ENCODE results near the gene DUOXA1.

The DUOXA1 gene

DNA sequence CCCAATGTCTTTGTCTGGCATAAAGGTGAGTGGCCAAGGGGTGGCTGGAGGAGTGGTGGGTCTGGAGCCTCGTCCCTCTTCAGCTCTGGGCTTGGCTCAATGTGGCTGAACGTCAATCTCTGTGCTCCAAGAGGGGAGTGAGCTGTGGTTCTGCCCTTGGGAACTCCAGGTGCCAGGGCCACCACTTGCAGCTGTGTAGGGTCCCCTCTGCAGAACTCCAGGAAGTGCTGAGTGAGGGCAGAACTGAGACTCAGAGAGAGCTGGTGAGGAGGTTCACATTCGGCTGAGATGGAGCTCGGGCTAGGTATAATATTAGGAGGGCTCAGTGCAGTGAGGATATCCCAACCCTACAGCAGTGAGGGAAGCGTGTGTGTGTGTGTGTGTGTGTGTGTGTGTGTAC, 11.7 kb upstream of the DUOXA1 start:
- H3K4ac ChIP-seq (ENCODE audit: low read depth in 1 of 2, low read length in 2 of 2): no peak overlapping the region
- no peaks in the 10 kb centered on the region for H3K79me1 ChIP-seq (replicated peaks; ENCODE audit: low read length, poor library complexity, severe bottlenecking)
- no peak overlapping the region for H2AFZ ChIP-seq (ENCODE audit: low read depth, low read length)
- H3K27me3 ChIP-seq (ENCODE audit: control insufficient read depth in 1 of 2, insufficient read depth in 1 of 2, low read length in 2 of 2): peaks cover 23 to 44% of the 10 kb centered on the region in 2 experiments
- H3K36me3 ChIP-seq (ENCODE audit: control insufficient read depth in 1 of 2, insufficient read depth in 2 of 2, low read depth in 1 of 2, low read length in 2 of 2): no peaks in the 10 kb centered on the region
- no peak overlapping the region for H3K23ac ChIP-seq (ENCODE audit: low read length in 2 of 2)
- no peak overlapping the region for H4K8ac ChIP-seq (ENCODE audit: low read length)
- no peak overlapping the region for H3K9ac ChIP-seq (ENCODE audit: low read length)
- no peak overlapping the region for H2BK120ac ChIP-seq (ENCODE audit: low read depth, low read length)
- WGBS: 79% methylated on average over 4 of the region's 5 CpGs
- no peak overlapping the region for H2BK15ac ChIP-seq (ENCODE audit: low read depth, poor library complexity, severe bottlenecking)
- H3K27ac ChIP-seq (ENCODE audit: low read length, poor library complexity, severe bottlenecking): no peak overlapping the region
- DNase-seq: no peak
- H2BK5ac ChIP-seq (ENCODE audit: low read depth, low read length, poor library complexity, severe bottlenecking): no peak overlapping the region
- H3K4me2 ChIP-seq (ENCODE audit: low read length, poor library complexity, severe bottlenecking): no peak overlapping the region
- no peaks in the 10 kb centered on the region for H3K9me3 ChIP-seq (ENCODE audit: control insufficient read depth, low read length)
- H2BK12ac ChIP-seq (ENCODE audit: low read length in 2 of 2): no peak overlapping the region
- H2AK5ac ChIP-seq (ENCODE audit: low read length, severe bottlenecking): no peak overlapping the region
- H3K18ac ChIP-seq (ENCODE audit: low read depth in 1 of 2, low read length in 2 of 2): no peak overlapping the region
- H3K4me1 ChIP-seq (ENCODE audit: control insufficient read depth, insufficient read depth, low read depth, low read length): no peaks in the 10 kb centered on the region
- no peak overlapping the region for H3K4me3 ChIP-seq (ENCODE audit: insufficient read depth in 1 of 2, low read depth in 1 of 2, low read length in 2 of 2)
- H3K14ac ChIP-seq (ENCODE audit: low read length in 2 of 2): peak overlapping the region in 1 of 2 experiments; percentile 71
- H4K91ac ChIP-seq (ENCODE audit: low read length): no peak overlapping the region

DNA sequence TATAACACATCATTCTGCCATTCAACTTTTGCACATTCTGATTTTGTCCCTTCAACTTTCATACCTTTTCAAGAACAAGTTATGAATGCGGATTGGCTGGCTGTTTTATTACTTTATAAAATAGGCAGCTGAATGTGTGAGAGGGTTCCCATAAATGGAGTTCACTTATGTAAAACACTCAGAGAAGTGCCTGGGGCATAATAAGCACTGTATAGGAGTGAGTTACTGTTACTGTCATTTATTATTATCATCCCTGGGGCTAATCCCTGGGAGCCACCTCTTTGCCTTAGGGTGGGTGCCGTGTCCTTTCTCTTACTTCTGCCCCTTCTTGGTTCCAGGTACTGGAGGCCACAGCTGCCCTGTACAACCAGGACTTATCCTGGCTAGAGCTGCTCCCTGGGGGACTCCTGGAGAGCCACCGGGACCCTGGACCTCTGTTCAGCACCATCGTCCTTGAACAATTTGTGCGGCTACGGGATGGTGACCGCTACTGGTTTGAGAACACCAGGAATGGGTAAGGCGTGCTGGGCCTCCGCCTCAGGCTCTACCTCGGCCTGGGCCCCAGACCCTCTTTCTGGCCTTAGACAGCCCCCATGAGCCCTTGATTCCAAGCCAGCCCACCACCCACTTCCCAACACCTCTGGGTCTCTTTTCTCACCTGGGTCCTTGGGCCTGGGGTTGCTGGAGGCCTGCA, 11.0 kb upstream of the DUOXA1 start:
- Histone ChIP-seq H3K4ac (ENCODE audit: low read depth in 1 of 2, low read length in 2 of 2) (no peak overlapping the region), H3K4me1 (ENCODE audit: control insufficient read depth, insufficient read depth, low read depth, low read length) (no peaks in the 10 kb centered on the region), H3K36me3 (ENCODE audit: control insufficient read depth in 1 of 2, insufficient read depth in 2 of 2, low read depth in 1 of 2, low read length in 2 of 2) (no peaks in the 10 kb centered on the region), H3K14ac (ENCODE audit: low read length in 2 of 2) (no peak overlapping the region), H3K18ac (ENCODE audit: low read depth in 1 of 2, low read length in 2 of 2) (no peak overlapping the region), H4K8ac (ENCODE audit: low read length) (no peak overlapping the region), H2AK5ac (ENCODE audit: low read length, severe bottlenecking) (no peak overlapping the region), H2BK15ac (ENCODE audit: low read depth, poor library complexity, severe bottlenecking) (no peak overlapping the region), H2BK120ac (ENCODE audit: low read depth, low read length) (no peak overlapping the region), H3K27me3 (ENCODE audit: control insufficient read depth in 1 of 2, insufficient read depth in 1 of 2, low read length in 2 of 2) (peaks cover 29 to 44% of the 10 kb centered on the region in 2 experiments), H4K91ac (ENCODE audit: low read length) (no peak overlapping the region), H3K23ac (ENCODE audit: low read length in 2 of 2) (no peak overlapping the region), H3K9ac (ENCODE audit: low read length) (no peak overlapping the region), H3K79me1 (replicated peaks; ENCODE audit: low read length, poor library complexity, severe bottlenecking) (no peaks in the 10 kb centered on the region), H3K27ac (ENCODE audit: low read length, poor library complexity, severe bottlenecking) (no peak overlapping the region), H2AFZ (ENCODE audit: low read depth, low read length) (no peak overlapping the region), H3K4me2 (ENCODE audit: low read length, poor library complexity, severe bottlenecking) (no peak overlapping the region), H3K9me3 (ENCODE audit: control insufficient read depth, low read length) (no peaks in the 10 kb centered on the region), H2BK5ac (ENCODE audit: low read depth, low read length, poor library complexity, severe bottlenecking) (no peak overlapping the region), H2BK12ac (ENCODE audit: low read length in 2 of 2) (no peak overlapping the region), H3K4me3 (ENCODE audit: insufficient read depth in 1 of 2, low read depth in 1 of 2, low read length in 2 of 2) (no peak overlapping the region)
- WGBS: 89% methylated on average over 10 of the region's 10 CpGs
- DNase-seq: no peak

DNA sequence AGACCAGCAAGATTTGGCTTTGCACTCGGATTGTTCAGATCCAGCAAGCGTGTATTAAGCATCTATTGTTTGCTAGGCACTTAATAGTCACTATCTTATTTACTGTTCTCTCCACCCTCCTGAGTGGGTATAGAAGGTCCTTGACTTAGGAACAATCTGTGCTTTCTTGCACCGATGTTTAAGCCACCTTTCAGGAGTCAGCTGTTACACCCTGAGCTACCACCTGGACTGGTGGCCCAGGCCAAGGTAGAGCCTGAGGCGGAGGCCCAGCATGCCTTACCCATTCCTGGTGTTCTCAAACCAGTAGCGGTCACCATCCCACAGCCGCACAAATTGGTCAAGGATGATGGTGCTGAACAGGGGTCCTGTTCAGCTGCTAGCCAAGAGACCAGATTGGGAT, 10.1 kb upstream of the DUOXA1 start:
- 92% methylated on average over 6 of the region's 6 CpGs for WGBS
- H3K4me1 ChIP-seq (ENCODE audit: control insufficient read depth, insufficient read depth, low read depth, low read length): no peaks in the 10 kb centered on the region
- H3K36me3 ChIP-seq (ENCODE audit: control insufficient read depth in 1 of 2, insufficient read depth in 2 of 2, low read depth in 1 of 2, low read length in 2 of 2): no peaks in the 10 kb centered on the region
- H3K9ac ChIP-seq (ENCODE audit: low read length): no peak overlapping the region
- no peaks in the 10 kb centered on the region for H3K79me1 ChIP-seq (replicated peaks; ENCODE audit: low read length, poor library complexity, severe bottlenecking)
- no peak overlapping the region for H3K14ac ChIP-seq (ENCODE audit: low read length in 2 of 2)
- no peak for DNase-seq
- H4K8ac ChIP-seq (ENCODE audit: low read length): no peak overlapping the region
- no peak overlapping the region for H3K23ac ChIP-seq (ENCODE audit: low read length in 2 of 2)
- H3K9me3 ChIP-seq (ENCODE audit: control insufficient read depth, low read length): no peaks in the 10 kb centered on the region
- H2BK5ac ChIP-seq (ENCODE audit: low read depth, low read length, poor library complexity, severe bottlenecking): no peak overlapping the region
- no peak overlapping the region for H3K4me3 ChIP-seq (ENCODE audit: insufficient read depth in 1 of 2, low read depth in 1 of 2, low read length in 2 of 2)
- no peak overlapping the region for H3K4ac ChIP-seq (ENCODE audit: low read depth in 1 of 2, low read length in 2 of 2)
- H2BK120ac ChIP-seq (ENCODE audit: low read depth, low read length): no peak overlapping the region
- H3K27me3 ChIP-seq (ENCODE audit: control insufficient read depth in 1 of 2, insufficient read depth in 1 of 2, low read length in 2 of 2): peaks cover 34 to 43% of the 10 kb centered on the region in 2 experiments
- no peak overlapping the region for H3K27ac ChIP-seq (ENCODE audit: low read length, poor library complexity, severe bottlenecking)
- H2AFZ ChIP-seq (ENCODE audit: low read depth, low read length): no peak overlapping the region
- no peak overlapping the region for H2BK15ac ChIP-seq (ENCODE audit: low read depth, poor library complexity, severe bottlenecking)
- H4K91ac ChIP-seq (ENCODE audit: low read length): no peak overlapping the region
- no peak overlapping the region for H2BK12ac ChIP-seq (ENCODE audit: low read length in 2 of 2)
- H3K4me2 ChIP-seq (ENCODE audit: low read length, poor library complexity, severe bottlenecking): no peak overlapping the region
- no peak overlapping the region for H2AK5ac ChIP-seq (ENCODE audit: low read length, severe bottlenecking)
- no peak overlapping the region for H3K18ac ChIP-seq (ENCODE audit: low read depth in 1 of 2, low read length in 2 of 2)

DNA sequence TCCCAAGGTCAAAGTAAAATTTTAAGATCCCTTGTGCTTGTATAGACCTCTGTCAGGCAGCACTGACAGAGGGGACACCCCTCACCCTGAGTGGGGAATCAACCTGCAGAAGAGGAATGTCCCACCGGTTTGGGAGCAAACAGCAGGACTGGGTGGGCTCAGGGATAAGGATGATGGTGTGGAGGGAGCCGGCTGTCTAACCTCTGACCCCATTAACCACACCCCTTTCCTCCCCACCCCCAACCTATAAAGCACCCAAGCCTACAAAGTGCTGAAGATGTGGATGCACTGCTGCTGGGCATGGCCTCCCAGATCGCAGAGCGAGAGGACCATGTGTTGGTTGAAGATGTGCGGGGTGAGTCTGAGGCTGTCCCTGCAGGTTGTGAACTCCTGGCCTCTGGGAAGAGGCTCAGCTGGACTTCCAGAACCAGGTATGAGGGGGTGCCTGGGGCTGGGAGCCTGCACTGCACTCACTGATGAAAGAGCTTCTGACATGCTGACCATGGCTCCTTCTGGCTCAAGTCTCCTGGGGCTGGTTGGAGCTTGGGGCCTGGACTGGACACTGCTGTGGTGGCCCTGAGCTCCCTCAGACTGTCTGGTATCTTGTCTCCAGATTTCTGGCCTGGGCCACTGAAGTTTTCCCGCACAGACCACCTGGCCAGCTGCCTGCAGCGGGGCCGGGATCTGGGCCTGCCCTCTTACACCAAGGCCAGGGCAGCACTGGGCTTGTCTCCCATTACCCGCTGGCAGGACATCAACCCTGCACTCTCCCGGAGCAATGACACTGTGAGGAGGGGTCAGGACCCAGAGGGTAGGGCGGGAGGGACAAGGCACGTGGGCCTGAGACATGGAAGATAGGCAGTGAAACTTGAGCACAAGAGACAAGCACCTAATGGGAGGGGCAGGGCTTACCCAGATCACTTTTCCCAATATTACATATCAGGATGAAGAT, 9.4 kb upstream of the DUOXA1 start:
- H3K4me1 ChIP-seq (ENCODE audit: control insufficient read depth, insufficient read depth, low read depth, low read length): no peaks in the 10 kb centered on the region
- peaks cover 38 to 46% of the 10 kb centered on the region in 2 experiments for H3K27me3 ChIP-seq (ENCODE audit: control insufficient read depth in 1 of 2, insufficient read depth in 1 of 2, low read length in 2 of 2)
- no peak overlapping the region for H2BK15ac ChIP-seq (ENCODE audit: low read depth, poor library complexity, severe bottlenecking)
- H4K8ac ChIP-seq (ENCODE audit: low read length): no peak overlapping the region
- H3K14ac ChIP-seq (ENCODE audit: low read length in 2 of 2): no peak overlapping the region
- no peak overlapping the region for H3K4me3 ChIP-seq (ENCODE audit: insufficient read depth in 1 of 2, low read depth in 1 of 2, low read length in 2 of 2)
- H2BK120ac ChIP-seq (ENCODE audit: low read depth, low read length): no peak overlapping the region
- H3K18ac ChIP-seq (ENCODE audit: low read depth in 1 of 2, low read length in 2 of 2): no peak overlapping the region
- no peak overlapping the region for H2BK12ac ChIP-seq (ENCODE audit: low read length in 2 of 2)
- H3K4me2 ChIP-seq (ENCODE audit: low read length, poor library complexity, severe bottlenecking): no peak overlapping the region
- no peak overlapping the region for H3K4ac ChIP-seq (ENCODE audit: low read depth in 1 of 2, low read length in 2 of 2)
- no peaks in the 10 kb centered on the region for H3K79me1 ChIP-seq (replicated peaks; ENCODE audit: low read length, poor library complexity, severe bottlenecking)
- WGBS: 85% methylated on average over 10 of the region's 12 CpGs
- DNase-seq: no peak
- H3K36me3 ChIP-seq (ENCODE audit: control insufficient read depth in 1 of 2, insufficient read depth in 2 of 2, low read depth in 1 of 2, low read length in 2 of 2): no peaks in the 10 kb centered on the region
- H3K27ac ChIP-seq (ENCODE audit: low read length, poor library complexity, severe bottlenecking): no peak overlapping the region
- no peak overlapping the region for H2AFZ ChIP-seq (ENCODE audit: low read depth, low read length)
- no peak overlapping the region for H3K23ac ChIP-seq (ENCODE audit: low read length in 2 of 2)
- no peak overlapping the region for H2BK5ac ChIP-seq (ENCODE audit: low read depth, low read length, poor library complexity, severe bottlenecking)
- no peak overlapping the region for H4K91ac ChIP-seq (ENCODE audit: low read length)
- no peak overlapping the region for H2AK5ac ChIP-seq (ENCODE audit: low read length, severe bottlenecking)
- H3K9ac ChIP-seq (ENCODE audit: low read length): no peak overlapping the region
- no peaks in the 10 kb centered on the region for H3K9me3 ChIP-seq (ENCODE audit: control insufficient read depth, low read length)

Data from mesenchymal stem cell (in vitro differentiated cells and primary cell).